NCI-H2029 treated with DMSO at 0.1 percent for 48 hours (cell line): ENCODE measurements around the gene PAX9.

ENCODE experiments used
- DNase-seq: peaks from one replicate; lab custom pipeline; 2025; lab: John Stamatoyannopoulos, UW

The PAX9 gene

DNA sequence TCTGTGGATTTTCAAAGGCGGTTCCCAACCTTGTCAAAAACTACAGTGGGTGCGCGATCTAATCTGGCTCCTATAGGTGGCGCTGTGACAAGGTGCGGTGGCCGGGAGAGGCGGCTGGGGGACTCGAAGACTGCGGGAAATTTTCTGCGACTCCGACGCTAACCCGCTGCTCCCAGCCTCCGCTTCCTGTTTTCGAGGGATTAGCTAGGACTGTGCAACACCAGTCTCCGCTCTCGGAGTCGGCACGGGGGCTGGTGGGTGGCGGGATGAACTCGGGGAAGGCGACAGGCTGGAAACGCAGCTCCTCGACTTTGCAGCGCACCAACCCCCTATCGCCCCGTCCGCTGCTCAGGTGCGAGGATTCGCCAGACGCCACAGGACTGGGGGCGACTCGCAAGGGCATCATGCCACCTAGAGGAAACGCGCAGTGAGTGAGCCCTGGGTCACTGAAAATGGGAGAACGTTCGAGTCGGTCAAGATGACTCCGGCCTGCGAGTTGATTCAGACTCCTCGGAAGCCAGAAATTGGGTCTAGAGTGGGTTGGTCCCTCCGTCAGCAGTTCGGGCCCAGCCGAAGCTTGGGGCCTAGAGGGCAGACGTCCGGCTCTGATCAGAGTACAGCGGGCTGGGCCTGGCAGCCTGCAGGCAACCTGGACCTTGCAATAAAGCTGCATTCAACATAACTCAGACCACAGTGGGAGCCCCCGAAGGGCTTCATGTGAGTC lies 5.5 kb upstream of the PAX9 start:
- DNase-seq = no peak

DNA sequence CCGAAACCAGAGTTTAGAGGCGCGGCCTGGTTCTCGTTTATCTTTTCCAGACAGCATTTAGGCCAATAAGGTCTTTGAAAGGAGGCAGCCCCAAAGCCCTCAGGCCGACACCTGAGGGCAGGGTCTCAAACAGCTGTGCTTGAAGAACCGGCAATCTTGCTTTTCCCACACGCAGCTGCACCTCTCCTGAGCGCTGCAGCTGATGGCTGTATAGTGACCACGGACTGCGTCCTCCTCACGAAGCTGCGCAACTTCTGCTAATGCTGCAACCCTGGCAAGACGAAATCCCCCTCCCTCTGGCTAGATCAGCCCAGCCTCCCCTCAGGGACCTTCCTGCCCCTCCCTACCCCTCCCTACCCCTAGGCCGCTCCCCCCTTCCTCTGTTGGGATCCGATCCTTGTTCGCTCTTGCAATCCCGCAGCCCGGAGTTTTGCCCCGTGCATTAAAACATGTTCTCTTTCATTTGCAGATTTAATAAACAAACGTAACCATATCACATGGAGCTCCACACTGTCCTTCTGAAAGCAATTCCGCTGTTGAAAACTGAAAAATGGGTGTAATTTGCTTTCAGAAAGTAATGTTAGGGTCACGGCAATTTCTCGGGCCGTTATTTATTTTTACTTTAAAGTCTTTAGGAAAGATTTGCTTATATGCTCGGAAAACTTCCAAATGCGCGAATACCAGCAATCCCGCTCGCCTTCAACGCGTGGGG lies 4.8 kb upstream of the PAX9 start:
- no peak for DNase-seq

DNA sequence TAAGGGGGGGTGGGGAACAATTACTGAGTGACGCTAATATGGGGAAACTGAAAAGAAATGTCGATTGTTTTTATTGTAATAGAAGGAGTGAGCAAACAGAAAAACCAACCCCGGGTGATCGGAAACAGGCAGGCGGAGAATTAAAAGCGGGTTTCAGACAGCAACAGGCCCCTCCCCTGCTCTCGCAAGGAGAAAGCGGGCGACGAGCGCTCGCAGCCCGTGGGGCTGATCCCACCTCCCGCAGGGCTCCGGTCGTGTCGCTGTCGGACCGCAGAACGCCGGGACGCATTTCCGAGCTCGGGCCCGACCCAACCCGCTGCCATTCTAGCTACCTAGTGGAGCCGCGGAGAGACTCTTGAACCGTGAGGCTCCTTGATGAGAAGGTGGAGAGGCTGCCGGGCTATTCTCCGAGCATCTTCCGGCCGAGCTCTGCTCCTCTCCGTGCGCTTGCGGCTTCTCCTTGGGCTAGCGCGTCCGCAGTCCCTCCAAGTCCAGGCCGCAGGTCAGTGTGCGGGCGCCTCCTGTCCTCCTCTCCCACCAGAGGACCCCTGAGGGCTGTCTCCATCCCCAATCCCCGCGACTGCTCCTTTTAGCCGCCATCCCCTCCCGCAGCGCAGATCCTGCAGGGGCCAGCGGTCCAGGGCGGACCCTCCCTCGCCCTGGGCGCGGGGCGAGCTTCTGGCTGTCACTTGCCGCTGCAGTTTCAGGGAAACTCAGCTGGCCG lies 4.1 kb upstream of the PAX9 start:
- no peak for DNase-seq

DNA sequence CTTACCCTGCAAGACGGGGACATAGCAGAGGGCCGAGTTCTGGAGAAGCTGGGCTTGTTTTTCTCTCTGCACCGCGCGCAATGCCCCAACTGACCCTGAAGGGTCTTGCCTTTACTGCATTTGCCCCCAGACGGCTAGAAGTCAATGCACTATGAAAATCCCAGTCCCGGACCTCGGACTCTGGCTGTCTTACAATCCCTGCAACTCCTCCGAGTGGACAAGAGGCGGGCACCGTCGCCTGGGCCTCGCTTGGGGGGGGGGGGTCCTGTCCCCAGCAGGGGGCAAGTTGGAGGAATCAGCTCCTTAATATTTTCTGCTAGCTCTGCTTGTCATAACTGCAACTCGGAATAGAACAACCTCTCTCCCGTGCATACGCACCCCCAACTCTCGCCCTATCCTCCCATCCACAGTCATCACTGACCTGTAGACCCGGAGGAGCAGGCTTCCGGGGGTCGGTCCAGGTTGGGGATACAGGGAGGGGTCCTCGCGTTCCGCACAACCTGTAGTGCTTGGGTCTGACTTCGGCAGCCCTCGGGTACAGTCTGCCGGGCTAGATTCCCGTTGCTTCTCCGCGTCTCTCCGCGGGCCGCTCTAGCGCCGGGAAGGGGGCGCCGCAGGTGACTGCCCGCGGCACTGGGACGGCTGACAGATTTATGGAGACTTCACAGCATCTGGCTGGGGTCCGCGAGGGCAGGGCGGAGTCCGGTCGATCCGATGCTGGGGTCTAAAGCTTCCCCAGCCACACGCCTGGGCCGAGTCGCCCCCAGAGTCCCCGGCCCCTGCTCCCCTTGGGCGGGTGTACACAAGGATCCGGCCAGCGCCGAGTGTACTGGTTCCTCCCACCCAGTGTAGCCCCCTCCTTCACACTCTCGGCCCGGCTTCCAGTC lies 3.3 kb upstream of the PAX9 start:
- DNase-seq = no peak

DNA sequence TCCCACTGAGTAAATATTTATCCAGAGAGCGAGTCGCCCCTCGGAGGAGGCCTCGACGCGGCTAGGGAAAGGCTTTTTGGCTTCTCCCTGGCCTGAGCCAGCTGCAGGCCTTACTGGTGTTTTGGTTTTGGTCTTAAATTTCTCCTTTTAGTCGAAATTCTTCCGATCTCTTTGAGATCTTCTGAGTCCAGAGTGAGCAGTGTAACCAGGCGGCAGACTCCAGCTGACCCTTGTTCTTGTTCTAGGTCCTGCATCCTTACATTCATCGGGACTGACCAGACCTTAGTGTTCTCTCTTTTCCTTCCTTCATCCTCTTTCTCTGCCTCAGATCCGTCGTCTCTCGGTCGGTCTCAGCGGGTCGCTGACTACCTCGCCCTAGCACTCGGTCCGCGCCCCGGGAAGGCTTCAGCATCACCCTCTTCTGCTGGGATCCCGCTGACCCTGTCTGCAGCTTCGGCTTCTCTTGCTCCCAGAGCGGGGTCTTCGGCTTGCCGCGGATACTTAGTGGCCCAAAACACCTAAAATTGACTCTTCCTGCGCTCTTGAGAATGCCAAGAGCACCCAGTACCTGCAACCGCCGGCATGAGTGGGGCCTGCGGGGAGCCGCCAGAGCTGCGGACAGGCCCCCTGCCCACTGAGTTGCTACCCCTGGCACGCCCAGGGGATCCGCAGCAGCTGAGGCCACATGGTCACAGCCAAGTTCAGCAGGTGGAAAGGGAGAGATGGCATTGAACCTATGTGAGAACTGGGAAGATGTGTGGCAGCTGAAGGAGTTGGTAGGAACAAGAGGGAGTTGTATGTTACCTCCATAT lies 2.4 kb upstream of the PAX9 start:
- no peak for DNase-seq

DNA sequence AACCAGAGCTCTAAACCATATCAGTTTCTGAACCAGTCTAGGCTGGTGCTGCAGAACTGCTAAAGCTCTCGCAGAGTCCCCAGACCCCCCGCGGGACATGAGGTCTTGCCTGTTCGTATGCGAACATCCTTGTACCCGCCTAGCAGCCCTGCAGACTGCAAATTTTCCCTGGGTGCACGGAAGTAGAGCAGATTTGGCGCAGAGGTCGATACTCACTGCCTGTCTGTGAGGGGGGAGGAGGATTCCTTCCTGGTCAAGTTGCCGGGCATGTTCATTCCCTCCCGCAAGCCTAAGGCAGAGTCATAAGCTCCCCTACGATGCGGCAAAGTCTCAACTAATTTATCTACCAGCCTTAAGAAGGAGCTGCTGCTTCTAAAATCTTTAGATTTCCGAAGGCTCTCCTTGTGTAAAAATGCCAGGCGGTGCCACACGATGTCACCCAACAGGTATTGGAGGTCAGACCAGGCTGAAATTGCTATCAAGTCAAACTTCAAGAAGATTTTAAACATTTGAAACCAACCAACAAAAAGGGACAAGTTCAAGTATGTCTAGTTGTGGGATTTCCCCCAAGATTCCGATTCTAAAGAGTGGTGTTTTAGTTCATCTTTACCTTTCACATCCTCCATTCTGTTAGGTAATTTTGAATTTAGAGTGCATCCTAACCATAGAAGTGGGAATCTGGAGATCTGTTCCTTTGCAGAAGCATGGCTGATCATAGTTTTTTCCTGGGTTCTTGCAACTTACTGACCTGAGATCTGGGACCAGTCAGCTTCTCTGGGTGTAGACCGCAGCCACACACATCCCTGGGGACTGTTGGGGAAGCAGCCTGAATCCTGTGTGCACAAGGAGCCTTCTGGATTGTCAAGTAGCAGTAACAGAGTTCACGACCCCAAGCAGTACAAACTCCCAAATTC lies 1.6 kb upstream of the PAX9 start:
- DNase-seq = no peak

DNA sequence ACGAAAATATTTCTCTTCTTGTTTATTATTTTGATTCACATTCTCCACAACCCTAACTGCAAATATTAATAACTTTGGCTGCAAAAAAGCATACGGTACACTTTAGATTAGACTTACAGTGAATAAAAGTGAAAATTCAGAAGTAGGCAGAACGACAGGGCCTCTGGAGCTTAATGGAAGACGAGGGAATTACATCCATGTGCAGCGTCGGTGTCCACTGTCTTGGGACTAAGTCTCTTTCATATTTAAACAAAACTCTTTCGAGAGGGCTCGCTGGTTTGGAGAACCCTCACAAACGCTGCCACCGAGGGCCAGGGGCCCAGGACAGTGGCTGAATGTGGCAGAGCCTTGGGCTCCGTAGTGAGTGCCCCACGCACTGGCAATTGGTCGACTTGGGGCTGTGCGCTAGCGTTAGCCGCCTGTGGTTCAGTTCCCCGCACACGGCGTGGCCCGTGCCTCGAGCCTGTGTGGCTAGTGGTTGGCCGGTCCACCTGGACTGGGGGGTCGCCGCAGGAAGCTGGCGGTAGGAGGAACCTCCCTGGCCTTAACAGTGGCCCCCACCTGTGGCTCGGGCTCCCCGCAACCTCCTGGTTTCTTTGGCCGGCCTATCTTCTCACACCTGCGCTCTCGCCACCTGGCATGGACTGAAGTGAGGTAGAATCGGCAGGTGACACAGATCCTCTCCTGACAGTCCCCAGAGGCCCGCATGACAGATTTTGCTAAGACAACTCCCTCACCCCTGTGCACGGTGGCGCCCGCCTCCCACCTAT lies 739 bp upstream of the PAX9 start:
- DNase-seq = peak; percentile 54

DNA sequence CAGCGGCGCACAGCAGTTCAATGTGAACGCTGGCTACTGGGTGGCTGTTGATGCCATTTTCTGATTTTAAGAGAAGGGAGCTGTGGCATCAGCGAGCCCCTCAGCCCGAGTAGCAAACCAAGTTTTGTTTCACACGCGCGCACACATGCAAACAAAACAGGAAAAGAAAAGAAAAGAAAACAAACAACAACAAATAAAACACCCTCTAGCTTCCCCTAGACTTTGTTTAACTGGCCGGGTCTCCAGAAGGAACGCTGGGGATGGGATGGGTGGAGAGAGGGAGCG lies 540 bp downstream of the PAX9 start:
- DNase-seq = no peak

DNA sequence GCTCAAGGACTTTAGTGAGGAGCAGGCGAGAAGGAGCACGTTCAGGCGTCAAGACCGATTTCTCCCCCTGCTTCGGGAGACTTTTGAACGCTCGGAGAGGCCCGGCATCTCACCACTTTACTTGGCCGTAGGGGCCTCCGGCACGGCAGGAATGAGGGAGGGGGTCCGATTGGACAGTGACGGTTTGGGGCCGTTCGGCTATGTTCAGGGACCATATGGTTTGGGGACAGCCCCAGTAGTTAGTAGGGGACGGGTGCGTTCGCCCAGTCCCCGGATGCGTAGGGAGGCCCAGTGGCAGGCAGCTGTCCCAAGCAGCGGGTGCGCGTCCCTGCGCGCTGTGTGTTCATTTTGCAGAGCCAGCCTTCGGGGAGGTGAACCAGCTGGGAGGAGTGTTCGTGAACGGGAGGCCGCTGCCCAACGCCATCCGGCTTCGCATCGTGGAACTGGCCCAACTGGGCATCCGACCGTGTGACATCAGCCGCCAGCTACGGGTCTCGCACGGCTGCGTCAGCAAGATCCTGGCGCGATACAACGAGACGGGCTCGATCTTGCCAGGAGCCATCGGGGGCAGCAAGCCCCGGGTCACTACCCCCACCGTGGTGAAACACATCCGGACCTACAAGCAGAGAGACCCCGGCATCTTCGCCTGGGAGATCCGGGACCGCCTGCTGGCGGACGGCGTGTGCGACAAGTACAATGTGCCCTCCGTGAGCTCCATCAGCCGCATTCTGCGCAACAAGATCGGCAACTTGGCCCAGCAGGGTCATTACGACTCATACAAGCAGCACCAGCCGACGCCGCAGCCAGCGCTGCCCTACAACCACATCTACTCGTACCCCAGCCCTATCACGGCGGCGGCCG lies 1.1 kb downstream of the PAX9 start:
- DNase-seq = no peak

DNA sequence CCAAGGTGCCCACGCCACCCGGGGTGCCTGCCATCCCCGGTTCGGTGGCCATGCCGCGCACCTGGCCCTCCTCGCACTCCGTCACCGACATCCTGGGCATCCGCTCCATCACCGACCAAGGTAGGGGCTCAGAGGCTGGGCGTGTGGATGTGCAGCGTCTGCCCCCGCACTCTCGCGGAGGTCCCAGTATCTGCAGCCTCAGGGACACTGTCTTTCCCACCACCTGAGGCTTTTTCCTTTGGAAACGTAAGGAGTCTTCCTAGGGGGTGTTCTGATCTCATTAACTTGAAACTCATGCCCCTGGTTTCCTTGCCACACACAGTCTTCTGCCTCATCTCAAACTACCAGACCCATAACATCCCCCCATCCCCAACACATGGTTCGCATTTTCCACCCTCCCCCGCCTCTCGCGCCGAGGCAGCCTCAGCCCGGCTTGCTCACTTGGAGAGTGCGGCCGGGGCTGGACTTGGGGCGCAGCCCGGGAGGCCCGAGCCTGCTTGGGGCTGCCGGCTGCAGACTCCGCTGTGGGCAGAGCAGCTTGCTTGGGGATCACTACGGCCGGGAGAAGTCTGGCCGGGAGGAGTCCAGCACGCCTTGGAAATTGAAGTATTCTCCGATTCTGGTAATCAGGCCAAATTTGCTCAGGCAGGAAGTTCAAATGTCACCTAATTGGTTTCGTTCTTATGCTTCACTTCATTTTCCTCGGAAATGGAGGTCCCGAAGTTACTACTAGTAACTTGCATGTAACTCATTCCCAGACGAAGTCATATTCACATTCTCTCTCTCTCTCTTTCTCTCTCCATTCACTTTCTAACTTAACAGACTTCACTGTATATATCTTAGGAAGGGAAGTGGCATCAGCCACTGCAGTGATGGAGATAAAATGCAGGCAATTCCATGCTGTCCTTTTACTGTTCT lies 2.0 kb downstream of the PAX9 start:
- no peak for DNase-seq

DNA sequence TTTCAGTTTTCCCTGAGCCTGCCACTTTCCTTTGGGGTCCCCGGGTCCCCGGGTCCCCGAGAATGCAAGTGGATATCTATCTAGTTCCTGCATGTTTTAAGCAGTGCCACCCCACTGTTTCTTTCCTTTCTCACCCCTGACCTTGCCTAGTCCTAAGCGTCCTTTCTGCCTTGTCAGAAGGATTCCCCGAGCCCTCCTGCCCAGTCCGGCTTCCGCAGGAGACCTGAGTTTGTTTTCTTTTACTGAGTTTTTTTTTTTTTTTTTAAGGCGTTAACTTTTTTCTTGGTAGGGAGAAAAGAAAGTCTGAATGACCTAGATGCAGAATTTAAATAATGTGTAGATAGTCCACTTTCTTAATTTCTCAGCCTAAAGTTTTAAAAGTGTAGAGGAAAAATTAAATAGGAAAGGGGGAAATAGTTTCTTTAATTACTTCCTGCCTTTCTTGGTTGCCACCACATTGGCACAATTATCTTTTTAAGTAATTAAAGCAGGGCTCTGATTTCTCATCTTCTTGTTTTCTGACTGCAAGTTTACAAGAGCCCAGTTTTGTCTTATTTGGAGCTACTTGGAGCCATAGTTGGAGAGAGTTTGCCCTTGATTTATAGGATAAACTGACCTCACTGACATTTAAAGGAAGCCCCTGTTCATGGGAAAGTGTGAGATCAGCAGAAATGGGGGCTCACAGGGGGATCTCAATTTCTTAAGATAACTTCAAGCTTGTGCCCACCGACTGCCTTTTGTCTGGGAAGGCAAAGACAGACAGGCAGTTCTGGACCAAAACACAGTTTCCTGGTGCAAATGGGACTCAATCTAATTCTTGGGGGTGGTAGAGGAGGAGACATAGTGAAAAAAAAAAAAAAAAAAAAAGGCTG lies 2.9 kb downstream of the PAX9 start:
- DNase-seq = no peak

DNA sequence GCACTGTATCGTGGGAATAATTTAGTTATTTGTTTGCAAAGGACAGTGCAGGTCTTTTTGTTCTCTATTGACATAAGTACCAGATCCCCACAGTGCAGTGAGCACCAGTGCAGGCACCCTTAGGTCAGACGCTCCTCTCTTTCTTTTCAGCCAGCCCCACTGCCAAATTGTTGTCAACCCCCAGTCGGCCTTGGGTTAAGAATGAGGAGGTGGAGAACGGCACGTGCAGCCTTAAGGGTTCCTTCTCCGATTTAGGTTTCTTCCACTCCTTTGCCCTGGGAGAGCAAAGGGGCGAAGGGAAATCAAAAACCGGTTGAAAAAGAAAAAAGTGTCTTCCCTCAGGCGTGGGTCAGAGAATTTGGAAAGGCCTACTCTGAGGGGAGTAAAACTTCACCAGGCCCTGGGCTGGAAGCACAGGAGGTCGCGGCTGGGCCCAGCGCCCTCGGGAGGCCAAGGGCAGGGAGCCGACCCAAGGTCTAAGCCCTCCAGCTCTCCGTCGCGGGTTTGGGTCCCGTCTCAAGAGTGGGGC lies 4.3 kb downstream of the PAX9 start:
- DNase-seq = no peak

DNA sequence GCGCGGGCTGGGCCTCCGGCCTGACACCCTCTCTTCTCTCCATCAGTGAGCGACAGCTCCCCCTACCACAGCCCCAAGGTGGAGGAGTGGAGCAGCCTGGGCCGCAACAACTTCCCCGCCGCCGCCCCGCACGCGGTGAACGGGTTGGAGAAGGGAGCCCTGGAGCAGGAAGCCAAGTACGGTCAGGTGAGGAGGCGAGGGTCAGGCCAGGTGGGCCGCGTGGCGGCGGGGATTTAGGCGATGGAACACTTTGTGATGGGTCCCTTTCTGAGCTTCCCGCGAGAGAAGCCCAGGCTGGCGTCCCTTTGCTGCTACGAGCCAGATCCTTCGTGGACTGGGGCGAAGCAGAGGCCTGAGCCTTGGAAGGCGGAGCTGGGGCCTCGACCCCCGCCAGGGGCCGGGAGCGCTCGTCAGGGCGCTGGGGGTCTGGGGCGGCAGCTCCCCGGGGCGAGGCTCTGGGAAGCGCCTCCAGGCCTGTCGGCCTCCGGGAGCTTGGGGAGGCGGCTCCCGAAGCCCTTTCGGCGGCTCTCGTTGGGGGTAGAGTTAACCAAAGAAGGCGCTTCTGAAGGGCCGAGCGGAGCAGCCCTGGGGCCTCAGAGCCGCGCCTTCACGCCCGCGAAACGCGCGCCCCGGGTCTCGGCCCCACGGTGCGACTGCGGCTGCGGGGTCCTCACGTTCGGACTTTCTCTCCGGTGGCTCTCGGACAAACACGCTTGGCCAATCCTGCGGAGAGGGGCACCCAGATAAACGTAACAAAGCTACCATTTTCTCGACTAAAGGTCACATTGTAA lies 5.0 kb downstream of the PAX9 start:
- DNase-seq = no peak

DNA sequence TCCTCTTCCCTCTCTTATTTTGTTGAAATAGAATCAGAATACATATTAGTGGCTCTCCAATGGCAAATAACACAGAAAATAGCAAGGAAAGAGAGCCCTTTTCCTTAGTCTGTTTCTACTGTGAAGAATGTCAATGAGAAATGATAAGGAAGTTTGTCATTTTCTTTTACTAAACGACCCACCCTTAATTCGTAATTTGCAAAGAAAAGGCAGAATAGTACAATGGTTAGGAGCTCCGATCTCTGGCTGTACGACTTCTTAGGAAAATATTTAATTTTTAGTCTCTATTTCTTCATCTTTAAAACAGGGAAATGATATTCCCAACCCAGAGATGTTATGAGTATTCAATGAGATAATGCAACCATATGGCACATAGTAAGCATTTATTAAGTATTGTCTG lies 6.0 kb downstream of the PAX9 start:
- no peak for DNase-seq

DNA sequence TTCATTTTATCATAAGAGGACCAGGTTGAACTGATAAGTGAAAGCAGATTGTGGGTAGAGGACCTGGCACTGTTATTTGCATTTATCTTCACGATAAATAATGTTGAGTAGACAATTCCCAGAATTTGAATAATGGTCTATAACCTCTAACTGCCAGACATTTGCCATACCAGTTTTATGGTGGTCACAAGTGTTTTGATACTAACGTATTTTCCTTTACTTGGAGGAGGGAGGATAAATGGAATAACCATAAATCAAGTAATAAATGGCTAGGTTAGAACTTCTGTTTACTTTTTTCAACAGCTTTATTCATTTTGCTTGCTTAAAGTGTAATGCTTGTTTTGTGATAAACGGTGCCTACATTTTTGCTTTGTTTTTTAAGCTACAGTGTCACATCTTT lies 9.5 kb downstream of the PAX9 start:
- DNase-seq = no peak

DNA sequence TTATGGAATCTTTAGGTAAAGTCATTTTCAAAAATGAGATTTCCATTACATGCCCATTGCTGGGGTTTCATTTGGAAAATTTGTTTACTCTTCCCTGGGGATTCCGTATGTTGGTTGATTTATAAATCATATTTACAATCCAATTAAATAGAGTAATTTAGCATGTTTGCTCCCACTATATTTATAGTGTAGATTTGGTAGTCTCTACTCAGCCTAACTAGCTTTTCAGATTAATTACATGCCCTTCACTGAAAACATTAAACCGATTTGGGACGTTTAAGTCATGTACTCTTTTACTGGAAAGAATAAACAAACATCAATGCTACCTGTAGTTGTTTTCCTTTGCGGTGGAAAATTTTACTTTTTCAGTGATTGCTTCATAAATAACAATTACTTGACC lies 10.4 kb downstream of the PAX9 start:
- DNase-seq = no peak
